Measurements from ENCODE around the gene DBR1. TPM values are rescaled to one million over a fixed set of nuclear protein-coding genes. Genes with fewer than 3 reads are reported as not detected.

DBR1 gene, protein sequence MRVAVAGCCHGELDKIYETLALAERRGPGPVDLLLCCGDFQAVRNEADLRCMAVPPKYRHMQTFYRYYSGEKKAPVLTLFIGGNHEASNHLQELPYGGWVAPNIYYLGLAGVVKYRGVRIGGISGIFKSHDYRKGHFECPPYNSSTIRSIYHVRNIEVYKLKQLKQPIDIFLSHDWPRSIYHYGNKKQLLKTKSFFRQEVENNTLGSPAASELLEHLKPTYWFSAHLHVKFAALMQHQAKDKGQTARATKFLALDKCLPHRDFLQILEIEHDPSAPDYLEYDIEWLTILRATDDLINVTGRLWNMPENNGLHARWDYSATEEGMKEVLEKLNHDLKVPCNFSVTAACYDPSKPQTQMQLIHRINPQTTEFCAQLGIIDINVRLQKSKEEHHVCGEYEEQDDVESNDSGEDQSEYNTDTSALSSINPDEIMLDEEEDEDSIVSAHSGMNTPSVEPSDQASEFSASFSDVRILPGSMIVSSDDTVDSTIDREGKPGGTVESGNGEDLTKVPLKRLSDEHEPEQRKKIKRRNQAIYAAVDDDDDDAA
- 11.3 and 11.9 TPM in 2 replicates for total RNA-seq (2014; rRNA removed; shearing (Covaris generic); ENCODE audit: low replicate concordance)

GRCh38 chr3:138174421-138175131, at the start of gene DBR1:
DBR1 (minus strand) TSS chr3:138174921; CDS start chr3:138174795, 126 bp downstream.
- peak; percentile 80 for DNase-seq (ENCODE audit: low read depth)
- in situ Hi-C loops (cut with HindIII; ENCODE audit: low pct_unique_long_range_greater_than_20kb, low sequenced_read_pairs): no loop called here

GRCh38 chr3:138222942-138223287, 48.2 kb upstream of the DBR1 start:
- in situ Hi-C loops (cut with HindIII; ENCODE audit: low pct_unique_long_range_greater_than_20kb, low sequenced_read_pairs): no loop called here
- DNase-seq (ENCODE audit: low read depth): no peak

DNA sequence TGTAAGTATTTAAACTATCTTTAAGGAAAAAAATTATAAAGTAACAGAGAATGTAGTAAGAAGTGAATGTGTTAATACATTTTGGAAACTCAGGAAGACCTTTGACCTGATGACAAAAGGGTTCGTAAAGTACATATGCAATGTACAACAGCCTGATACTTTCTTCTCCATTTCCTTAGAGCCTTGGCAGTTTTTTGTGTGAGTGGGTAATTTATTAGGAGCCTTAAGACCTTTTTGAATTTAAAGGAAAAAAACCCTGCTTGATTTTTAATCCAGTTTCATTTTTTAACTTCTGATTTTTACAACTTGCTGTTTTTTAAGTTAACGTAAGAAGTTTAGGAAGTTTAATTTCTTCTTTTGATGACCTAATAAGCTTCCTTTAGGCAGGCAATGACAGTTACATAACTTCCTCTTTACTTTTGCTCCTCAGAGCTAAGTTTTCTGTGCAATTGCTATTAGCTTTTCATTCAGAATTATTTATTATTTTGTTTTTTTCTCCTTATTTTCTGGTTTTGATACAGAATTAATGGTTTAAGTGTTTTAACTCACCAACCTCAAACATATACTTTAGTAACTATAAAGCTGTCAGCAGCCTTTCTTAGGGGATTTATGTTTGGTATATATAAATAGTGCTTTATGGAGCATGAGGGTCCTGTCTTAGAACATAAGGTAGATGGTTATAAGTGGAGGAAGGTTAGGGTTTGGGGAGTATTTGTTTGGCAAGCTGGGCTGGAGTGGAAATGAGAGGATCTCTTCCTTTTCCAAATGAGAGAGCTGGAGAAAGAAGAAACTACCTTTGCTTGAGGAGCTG, 47.6 kb upstream of the DBR1 start:
- DNase-seq (ENCODE audit: low read depth): no peak
- in situ Hi-C loops (cut with HindIII; ENCODE audit: low pct_unique_long_range_greater_than_20kb, low sequenced_read_pairs): no loop called here

DNA sequence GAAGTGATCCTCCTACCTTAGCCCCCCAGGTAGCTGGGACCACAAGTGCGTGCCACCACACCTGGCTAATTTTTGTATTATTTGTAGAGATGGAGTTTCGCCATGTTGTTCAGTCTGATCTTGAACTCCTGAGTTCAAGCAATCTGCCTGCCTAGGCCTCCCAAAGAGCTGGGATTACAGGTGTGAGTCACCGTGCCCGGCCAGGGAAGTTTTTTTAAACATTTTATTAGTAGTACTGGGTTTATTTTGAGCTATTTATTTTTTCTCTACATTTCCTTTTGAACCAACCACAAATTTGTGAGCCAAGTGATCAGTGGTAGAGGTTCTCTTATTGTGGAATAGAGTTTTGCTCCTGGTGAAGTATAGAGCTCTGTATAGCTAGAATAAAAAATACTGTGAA, 46.1 kb upstream of the DBR1 start:
- no peak for DNase-seq (ENCODE audit: low read depth)
- in situ Hi-C loops (cut with HindIII; ENCODE audit: low pct_unique_long_range_greater_than_20kb, low sequenced_read_pairs): no loop called here

- no peak for DNase-seq (ENCODE audit: low read depth)
- in situ Hi-C loops (cut with HindIII; ENCODE audit: low pct_unique_long_range_greater_than_20kb, low sequenced_read_pairs): no loop called here
These were observed 45.5 kb upstream of the DBR1 start for GRCh38 chr3:138220242-138220641.

GRCh38 chr3:138219255-138219654, 44.5 kb upstream of the DBR1 start:
- in situ Hi-C loops (cut with HindIII; ENCODE audit: low pct_unique_long_range_greater_than_20kb, low sequenced_read_pairs): no loop called here
- DNase-seq (ENCODE audit: low read depth): no peak

DNA sequence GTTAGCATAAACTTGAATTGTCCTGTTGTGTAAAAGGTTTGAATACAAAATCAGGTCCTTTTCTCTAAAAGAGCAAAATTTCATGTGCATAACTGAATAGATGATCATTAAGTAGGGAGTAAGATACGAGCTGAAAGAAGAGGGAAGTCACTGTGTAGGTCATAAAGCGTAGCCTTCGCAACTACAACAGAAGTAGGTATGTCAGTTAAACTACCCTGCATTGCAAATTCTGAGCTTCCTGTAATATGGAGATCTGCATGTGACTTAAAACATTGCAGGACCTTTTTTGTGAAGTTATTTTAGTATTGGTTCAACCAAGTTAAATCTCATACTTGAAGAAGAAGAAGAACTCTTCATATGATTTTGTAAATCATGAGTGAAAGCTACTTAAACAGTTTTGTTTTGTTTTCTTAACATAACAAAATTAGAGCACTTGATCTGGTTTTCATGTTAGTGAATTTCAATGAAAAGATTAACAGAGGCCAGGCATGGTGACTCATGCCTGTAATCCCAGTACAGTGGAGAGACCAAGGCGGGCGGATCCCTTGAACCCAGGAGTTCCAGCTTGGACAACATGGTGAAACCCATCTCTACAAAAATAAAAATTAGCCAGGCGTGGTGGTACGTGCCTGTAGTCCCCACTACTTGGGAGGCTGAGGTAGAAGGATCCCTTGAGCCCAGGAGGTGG, 38.8 kb upstream of the DBR1 start:
- in situ Hi-C loops (cut with HindIII; ENCODE audit: low pct_unique_long_range_greater_than_20kb, low sequenced_read_pairs): no loop called here
- DNase-seq (ENCODE audit: low read depth): no peak

- no peak for DNase-seq (ENCODE audit: low read depth)
- in situ Hi-C loops (cut with HindIII; ENCODE audit: low pct_unique_long_range_greater_than_20kb, low sequenced_read_pairs): no loop called here
These were observed 35.8 kb upstream of the DBR1 start for GRCh38 chr3:138210528-138210927.

- in situ Hi-C loops (cut with HindIII; ENCODE audit: low pct_unique_long_range_greater_than_20kb, low sequenced_read_pairs): no loop called here
- DNase-seq (ENCODE audit: low read depth): no peak
These were observed 31.5 kb upstream of the DBR1 start for GRCh38 chr3:138206196-138206595.

GRCh38 chr3:138205527-138205926, 30.8 kb upstream of the DBR1 start:
- in situ Hi-C loops (cut with HindIII; ENCODE audit: low pct_unique_long_range_greater_than_20kb, low sequenced_read_pairs): no loop called here
- no peak for DNase-seq (ENCODE audit: low read depth)

DNA sequence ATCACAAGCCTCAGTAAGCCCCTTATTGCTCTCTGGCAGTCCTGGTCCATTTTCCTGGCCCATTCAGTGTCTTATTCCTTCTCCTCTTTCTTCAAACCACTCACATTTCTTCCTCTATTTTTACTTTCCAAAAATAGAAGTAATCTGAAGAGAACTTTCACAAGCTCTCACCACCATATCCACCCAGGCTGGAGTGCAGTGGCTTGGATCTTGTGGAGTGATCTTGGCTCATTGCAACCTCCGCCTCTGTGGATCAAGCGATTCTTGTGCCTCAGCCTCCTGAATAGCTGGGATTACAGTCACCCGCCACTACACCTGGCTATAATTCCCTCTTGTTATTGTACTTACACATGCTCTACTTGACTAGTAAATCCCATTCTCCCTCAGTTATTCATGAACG, 29.2 kb upstream of the DBR1 start:
- DNase-seq (ENCODE audit: low read depth): no peak
- in situ Hi-C loops (cut with HindIII; ENCODE audit: low pct_unique_long_range_greater_than_20kb, low sequenced_read_pairs): no loop called here

GRCh38 chr3:138202945-138203701, 28.4 kb upstream of the DBR1 start:
- no peak for DNase-seq (ENCODE audit: low read depth)
- in situ Hi-C loops (cut with HindIII; ENCODE audit: low pct_unique_long_range_greater_than_20kb, low sequenced_read_pairs): no loop called here

GRCh38 chr3:138200424-138200823, 25.7 kb upstream of the DBR1 start:
- in situ Hi-C loops (cut with HindIII; ENCODE audit: low pct_unique_long_range_greater_than_20kb, low sequenced_read_pairs): no loop called here
- no peak for DNase-seq (ENCODE audit: low read depth)

DNA sequence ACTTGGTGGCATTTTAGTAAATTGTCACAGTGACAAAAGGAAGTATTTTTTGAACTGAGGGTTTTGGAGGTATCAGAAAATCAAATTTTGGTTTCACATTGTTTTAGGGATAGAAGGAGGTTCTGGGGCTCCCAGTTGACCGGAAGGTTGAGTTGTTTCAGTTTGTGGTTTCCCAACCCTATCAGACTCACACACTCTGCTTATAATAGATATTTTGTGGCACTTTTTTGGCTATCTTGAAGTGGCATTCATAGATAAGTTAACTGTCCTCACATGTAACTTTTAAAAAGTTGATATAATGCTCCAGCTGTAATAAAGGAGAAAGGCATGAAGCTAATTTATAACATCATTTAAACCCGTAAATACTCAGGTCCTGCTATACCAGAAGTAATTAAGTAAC, 25.1 kb upstream of the DBR1 start:
- in situ Hi-C loops (cut with HindIII; ENCODE audit: low pct_unique_long_range_greater_than_20kb, low sequenced_read_pairs): no loop called here
- no peak for DNase-seq (ENCODE audit: low read depth)

DNA sequence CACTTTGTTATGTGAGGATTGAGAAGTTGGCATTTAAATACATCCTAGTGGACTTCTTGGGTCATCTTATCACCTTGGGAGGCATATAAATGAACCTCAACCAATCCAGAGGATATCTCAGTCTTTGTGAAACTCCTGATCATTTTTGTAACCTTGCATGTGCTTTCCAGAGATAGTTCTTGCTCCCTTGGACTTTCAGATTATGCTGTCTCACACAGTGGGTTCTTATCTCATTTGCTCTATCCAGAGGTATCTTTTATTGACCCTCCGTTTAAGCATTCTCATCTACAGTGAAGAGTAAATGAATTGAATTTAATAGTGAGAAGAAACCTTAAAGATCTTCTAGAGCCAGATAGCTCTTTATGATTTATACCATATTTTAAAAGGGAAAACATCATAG, 22.8 kb upstream of the DBR1 start:
- in situ Hi-C loops (cut with HindIII; ENCODE audit: low pct_unique_long_range_greater_than_20kb, low sequenced_read_pairs): no loop called here
- DNase-seq (ENCODE audit: low read depth): no peak

GRCh38 chr3:138197058-138197457, 22.3 kb upstream of the DBR1 start:
- no peak for DNase-seq (ENCODE audit: low read depth)
- in situ Hi-C loops (cut with HindIII; ENCODE audit: low pct_unique_long_range_greater_than_20kb, low sequenced_read_pairs): no loop called here

- no peak for DNase-seq (ENCODE audit: low read depth)
- in situ Hi-C loops (cut with HindIII; ENCODE audit: low pct_unique_long_range_greater_than_20kb, low sequenced_read_pairs): no loop called here
These were observed 21.3 kb upstream of the DBR1 start for GRCh38 chr3:138196023-138196422.

GRCh38 chr3:138195481-138195880, 20.8 kb upstream of the DBR1 start:
- in situ Hi-C loops (cut with HindIII; ENCODE audit: low pct_unique_long_range_greater_than_20kb, low sequenced_read_pairs): no loop called here
- DNase-seq (ENCODE audit: low read depth): no peak

All from Caki2 (cell line).